ENCODE measurements around the gene CTNNA3. TPM values are rescaled to one million over a fixed set of nuclear protein-coding genes. Genes with fewer than 3 reads are reported as not detected.
"Not testable (repeated sequence)": the region's sequence is repeated elsewhere in the genome, so short reads cannot be mapped to it uniquely, and the experiment has no call there.

CTNNA3 gene
- total and polyA plus RNA-seq, 5 experiments from 2014 or later, result not detected

DNA sequence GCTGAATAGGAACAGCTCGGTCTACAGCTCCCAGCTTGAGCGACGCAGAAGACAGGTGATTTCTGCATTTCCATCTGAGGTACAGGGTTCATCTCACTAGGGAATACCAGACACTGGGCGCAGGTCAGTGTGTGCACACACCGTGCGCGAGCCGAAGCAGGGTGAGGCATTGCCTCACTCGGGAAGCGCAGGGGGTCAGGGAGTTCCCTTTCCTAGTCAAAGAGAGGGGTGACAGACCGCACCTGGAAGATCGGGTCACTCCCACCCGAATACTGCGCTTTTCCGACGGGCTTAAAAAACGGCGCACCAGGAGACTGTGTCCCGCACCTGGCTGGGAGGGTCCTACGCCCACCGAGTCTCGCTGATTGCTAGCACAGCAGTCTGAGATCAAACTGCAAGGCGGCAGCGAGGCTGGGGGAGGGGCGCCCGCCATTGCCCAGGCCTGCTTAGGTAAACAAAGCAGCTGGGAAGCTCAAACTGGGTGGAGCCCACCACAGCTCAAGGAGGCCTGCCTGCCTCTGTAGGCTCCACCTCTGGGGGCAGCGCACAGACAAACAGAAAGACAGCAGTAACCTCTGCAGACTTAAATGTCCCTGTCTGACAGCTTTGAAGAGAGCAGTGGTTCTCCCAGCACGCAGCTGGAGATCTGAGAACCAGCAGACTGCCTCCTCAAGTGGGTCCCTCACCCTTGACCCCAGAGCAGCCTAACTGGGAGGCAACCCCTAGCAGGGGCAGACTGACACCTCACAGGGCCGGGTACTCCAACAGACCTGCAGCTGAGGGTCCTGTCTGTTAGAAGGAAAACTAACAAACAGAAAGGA lies 465.1 kb downstream of the CTNNA3 start:
- Mint-ChIP-seq H3K27me3 (peaks cover 16 to 49% (median 29%) of the 10 kb centered on the region in 5 donors), H3K9me3 (peaks cover 8 to 54% (median 38%) of the 10 kb centered on the region in 9 donors), H3K36me3 (peaks cover 0 to 25% (median 12%) of the 10 kb centered on the region in 3 donors)
- H3K4me1 Mint-ChIP-seq, H3K4me3 Mint-ChIP-seq, POLR2A ChIA-PET, ATAC-seq, DNase-seq, H3K27ac Mint-ChIP-seq: not testable (repeated sequence)

- POLR2A ChIA-PET, result no interaction called here
- H3K27me3 Mint-ChIP-seq, result peaks cover 15 to 48% (median 31%) of the 10 kb centered on the region in 5 donors
- H3K4me1 Mint-ChIP-seq, result no peaks in the 10 kb centered on the region
- H3K9me3 Mint-ChIP-seq, result peaks cover 3 to 66% (median 38%) of the 10 kb centered on the region in 9 donors
- ATAC-seq (no peak), DNase-seq (no peak)
- H3K27ac Mint-ChIP-seq, result no peak overlapping the region
- peaks cover 0 to 20% (median 8%) of the 10 kb centered on the region in 3 donors for H3K36me3 Mint-ChIP-seq
- H3K4me3 Mint-ChIP-seq, result no peak overlapping the region
Measured at GRCh38 chr10:67225226-67225625, 470.8 kb downstream of the CTNNA3 start.

- H3K36me3 Mint-ChIP-seq, result peaks cover 0 to 17% (median 8%) of the 10 kb centered on the region in 3 donors
- no peak for ATAC-seq
- DNase-seq, result no peak
- POLR2A ChIA-PET, result no interaction called here
- H3K4me1 Mint-ChIP-seq, result no peaks in the 10 kb centered on the region
- no peak overlapping the region for H3K4me3 Mint-ChIP-seq
- no peak overlapping the region for H3K27ac Mint-ChIP-seq
- H3K27me3 Mint-ChIP-seq, result peaks cover 11 to 41% (median 24%) of the 10 kb centered on the region in 5 donors
- H3K9me3 Mint-ChIP-seq, result peaks cover 2 to 61% (median 33%) of the 10 kb centered on the region in 9 donors
Measured at GRCh38 chr10:67224553-67224952, 471.4 kb downstream of the CTNNA3 start.

- DNase-seq (no peak), ATAC-seq (no peak)
- H3K36me3 Mint-ChIP-seq, result peaks cover 0 to 15% (median 7%) of the 10 kb centered on the region in 3 donors
- POLR2A ChIA-PET, result no interaction called here
- H3K27me3 Mint-ChIP-seq, result peaks cover 5 to 27% (median 18%) of the 10 kb centered on the region in 5 donors
- peaks cover 2 to 59% (median 25%) of the 10 kb centered on the region in 9 donors for H3K9me3 Mint-ChIP-seq
- H3K27ac Mint-ChIP-seq, result no peak overlapping the region
- no peaks in the 10 kb centered on the region for H3K4me1 Mint-ChIP-seq
- no peak overlapping the region for H3K4me3 Mint-ChIP-seq
Measured at GRCh38 chr10:67222934-67223333, 473.1 kb downstream of the CTNNA3 start.

DNA sequence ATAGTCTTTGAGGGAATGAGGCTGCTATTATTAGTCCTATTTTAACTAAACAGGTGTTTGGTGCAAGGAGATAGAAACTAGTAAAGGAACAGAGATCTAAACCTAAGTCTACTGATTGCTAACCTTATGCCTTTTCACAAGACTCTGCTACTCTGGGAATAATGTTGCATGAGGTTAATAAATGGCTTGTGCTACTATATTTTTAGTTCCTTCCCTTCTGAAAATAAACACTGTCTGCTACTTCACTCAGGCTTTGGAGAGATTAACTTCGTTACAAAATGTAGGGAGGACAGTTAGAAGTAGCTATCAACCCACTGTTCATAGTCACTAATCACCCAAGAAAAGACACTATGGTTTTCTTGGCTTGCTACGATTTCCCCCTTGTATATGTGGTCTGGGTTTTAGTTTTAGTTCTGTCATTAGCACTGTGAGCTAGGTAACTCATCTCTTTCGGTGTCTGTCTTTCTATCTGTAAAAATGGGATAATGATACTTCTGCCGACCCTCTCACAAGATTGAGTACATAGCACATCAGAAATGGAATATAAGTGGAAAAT lies 474.0 kb downstream of the CTNNA3 start:
- peaks cover 0 to 8% (median 0%) of the 10 kb centered on the region in 3 donors for H3K36me3 Mint-ChIP-seq
- POLR2A ChIA-PET, result no interaction called here
- ATAC-seq (no peak), DNase-seq (no peak)
- H3K4me1 Mint-ChIP-seq, result no peaks in the 10 kb centered on the region
- H3K27me3 Mint-ChIP-seq, result peaks cover 5 to 29% (median 12%) of the 10 kb centered on the region in 5 donors
- H3K4me3 Mint-ChIP-seq, result no peak overlapping the region
- H3K27ac Mint-ChIP-seq, result no peak overlapping the region
- peaks cover 0 to 50% (median 16%) of the 10 kb centered on the region in 9 donors for H3K9me3 Mint-ChIP-seq

- Mint-ChIP-seq H3K36me3 (no peaks in the 10 kb centered on the region), H3K27ac (no peak overlapping the region), H3K27me3 (no peaks in the 10 kb centered on the region), H3K9me3 (no peaks in the 10 kb centered on the region), H3K4me1 (no peaks in the 10 kb centered on the region), H3K4me3 (no peak overlapping the region)
- POLR2A ChIA-PET, result no interaction called here
- no peak for DNase-seq
- ATAC-seq, result no peak
Measured at GRCh38 chr10:67211680-67212079, 484.3 kb downstream of the CTNNA3 start.

GRCh38 chr10:67207923-67208322 lies 488.1 kb downstream of the CTNNA3 start:
- H3K9me3 Mint-ChIP-seq, ATAC-seq, H3K4me1 Mint-ChIP-seq, H3K36me3 Mint-ChIP-seq, H3K27me3 Mint-ChIP-seq, H3K4me3 Mint-ChIP-seq, POLR2A ChIA-PET, H3K27ac Mint-ChIP-seq, DNase-seq: not testable (repeated sequence)

GRCh38 chr10:67200913-67201564 lies 495.0 kb downstream of the CTNNA3 start:
- Mint-ChIP-seq H3K36me3 (no peaks in the 10 kb centered on the region), H3K4me1 (peaks cover 0 to 2% (median 0%) of the 10 kb centered on the region in 4 donors), H3K4me3 (no peak overlapping the region), H3K27me3 (no peaks in the 10 kb centered on the region), H3K9me3 (peaks cover 0 to 30% (median 0%) of the 10 kb centered on the region in 9 donors), H3K27ac (no peak overlapping the region)
- ATAC-seq (no peak), DNase-seq (no peak)
- POLR2A ChIA-PET, result no interaction called here

DNA sequence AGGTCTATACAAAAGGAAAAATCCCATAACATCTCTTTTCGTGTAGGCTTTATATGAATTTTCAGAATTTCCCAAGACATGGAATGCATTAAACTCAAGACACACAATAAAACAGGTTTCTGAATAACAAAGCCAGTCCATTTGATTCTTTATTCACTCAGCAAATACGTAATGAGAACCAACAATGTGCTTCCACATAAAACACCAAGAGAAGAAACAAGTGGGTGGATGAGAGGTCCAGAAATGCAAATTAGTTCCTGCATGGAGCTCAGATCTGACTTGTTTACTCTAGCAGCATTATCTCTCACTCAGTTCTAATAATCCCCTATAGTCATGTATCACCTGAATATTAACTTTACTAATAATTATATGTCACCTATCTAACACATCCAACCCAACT lies 520.6 kb downstream of the CTNNA3 start:
- DNase-seq (no peak), ATAC-seq (no peak)
- POLR2A ChIA-PET, result no interaction called here
- Mint-ChIP-seq H3K4me3 (no peak overlapping the region), H3K9me3 (peaks cover 0 to 4% (median 0%) of the 10 kb centered on the region in 9 donors), H3K27ac (no peak overlapping the region), H3K27me3 (no peaks in the 10 kb centered on the region), H3K4me1 (no peaks in the 10 kb centered on the region), H3K36me3 (no peaks in the 10 kb centered on the region)

- Mint-ChIP-seq H3K27ac (no peak overlapping the region), H3K36me3 (peaks cover 0 to 2% (median 0%) of the 10 kb centered on the region in 3 donors), H3K4me1 (no peaks in the 10 kb centered on the region), H3K27me3 (no peaks in the 10 kb centered on the region), H3K4me3 (no peak overlapping the region), H3K9me3 (peaks cover 2 to 19% (median 7%) of the 10 kb centered on the region in 9 donors)
- no peak for ATAC-seq
- no peak for DNase-seq
- POLR2A ChIA-PET, result no interaction called here
Measured at GRCh38 chr10:67173787-67174186, 522.2 kb downstream of the CTNNA3 start.

DNA sequence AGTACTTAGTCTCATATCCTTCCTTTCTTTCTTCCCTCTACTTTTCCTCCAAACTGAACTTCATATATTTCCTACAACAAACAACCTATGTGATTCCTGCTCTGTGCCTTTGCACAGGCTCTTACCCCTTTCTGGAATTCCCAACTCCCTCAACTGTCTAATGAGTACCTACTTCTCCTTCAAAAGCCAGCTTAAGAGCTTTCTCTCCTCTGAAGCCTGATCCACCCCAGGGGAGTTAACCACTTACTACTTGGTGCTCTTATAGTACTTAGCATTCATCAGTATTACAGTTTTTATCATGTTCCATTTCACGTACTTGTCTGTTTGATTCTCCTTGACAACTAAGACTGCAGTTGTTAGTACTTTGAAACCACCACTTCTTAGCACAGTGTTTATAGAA lies 524.0 kb downstream of the CTNNA3 start:
- H3K9me3 Mint-ChIP-seq, result peaks cover 6 to 34% (median 16%) of the 10 kb centered on the region in 9 donors
- H3K27me3 Mint-ChIP-seq, result no peaks in the 10 kb centered on the region
- POLR2A ChIA-PET, result no interaction called here
- H3K27ac Mint-ChIP-seq, result no peak overlapping the region
- no peaks in the 10 kb centered on the region for H3K4me1 Mint-ChIP-seq
- H3K36me3 Mint-ChIP-seq, result peaks cover 0 to 10% (median 0%) of the 10 kb centered on the region in 3 donors
- ATAC-seq (no peak), DNase-seq (no peak)
- H3K4me3 Mint-ChIP-seq, result no peak overlapping the region

- H3K27me3 Mint-ChIP-seq, result no peaks in the 10 kb centered on the region
- POLR2A ChIA-PET, result no interaction called here
- H3K4me3 Mint-ChIP-seq, result no peak overlapping the region
- DNase-seq (no peak), ATAC-seq (no peak)
- peaks cover 0 to 13% (median 0%) of the 10 kb centered on the region in 3 donors for H3K36me3 Mint-ChIP-seq
- no peaks in the 10 kb centered on the region for H3K4me1 Mint-ChIP-seq
- no peak overlapping the region for H3K27ac Mint-ChIP-seq
- H3K9me3 Mint-ChIP-seq, result peaks cover 0 to 32% (median 8%) of the 10 kb centered on the region in 9 donors
Measured at GRCh38 chr10:67156239-67156638, 539.8 kb downstream of the CTNNA3 start.

DNA sequence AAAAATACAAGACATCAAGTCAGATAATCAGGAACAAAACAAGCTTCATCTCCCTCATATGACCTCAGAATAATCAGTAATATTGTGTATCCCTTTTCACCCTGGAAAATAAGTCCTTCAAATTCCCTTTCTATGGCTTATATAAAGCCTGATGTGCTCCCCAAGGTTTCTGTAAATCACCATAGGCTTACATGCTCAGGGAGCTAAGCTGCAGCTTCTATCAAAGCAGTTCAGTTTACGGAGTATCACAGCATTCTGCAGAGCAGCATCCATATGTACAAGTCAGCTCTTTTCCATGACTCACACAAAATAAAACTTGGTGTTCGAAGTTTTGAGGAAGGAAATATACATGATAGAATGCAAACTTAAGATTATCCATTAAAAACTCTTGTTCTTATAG lies 544.5 kb downstream of the CTNNA3 start:
- no peaks in the 10 kb centered on the region for H3K4me1 Mint-ChIP-seq
- ATAC-seq (no peak), DNase-seq (no peak)
- H3K27me3 Mint-ChIP-seq, result no peaks in the 10 kb centered on the region
- no peak overlapping the region for H3K27ac Mint-ChIP-seq
- POLR2A ChIA-PET, result no interaction called here
- H3K9me3 Mint-ChIP-seq, result peaks cover 0 to 10% (median 0%) of the 10 kb centered on the region in 9 donors
- H3K4me3 Mint-ChIP-seq, result no peak overlapping the region
- no peaks in the 10 kb centered on the region for H3K36me3 Mint-ChIP-seq

All from naive thymus-derived CD8-positive, alpha-beta T cell (primary cell).